BLaER1 (cell line): ENCODE measurements around the gene EIF5A.

Source experiments
- H3K27ac ChIP-seq: shearing (Covaris generic); formaldehyde crosslinking; 2 replicates; pipeline ENCODE4 v1.8.1; 2022
- H3K27me3 ChIP-seq: shearing (Covaris generic); formaldehyde crosslinking; 2 replicates; pipeline ENCODE4 v1.8.1; 2022
- H3K36me3 ChIP-seq: shearing (Covaris generic); formaldehyde crosslinking; 2 replicates; pipeline ENCODE4 v1.8.1; 2022
- H3K4me1 ChIP-seq: shearing (Covaris generic); formaldehyde crosslinking; 2 replicates; pipeline ENCODE4 v1.8.1; 2022
- H3K4me2 ChIP-seq: shearing (Covaris generic); formaldehyde crosslinking; 2 replicates; pipeline ENCODE4 v1.8.1; 2022
- H3K4me3 ChIP-seq: shearing (Covaris generic); formaldehyde crosslinking; 2 replicates; pipeline ENCODE4 v1.8.1; 2022
- H3K9ac ChIP-seq: shearing (Covaris generic); formaldehyde crosslinking; 2 replicates; pipeline ENCODE4 v1.8.1; 2022
- H3K9me3 ChIP-seq: shearing (Covaris generic); formaldehyde crosslinking; 2 replicates; pipeline ENCODE4 v1.8.1; 2022
- H4K20me1 ChIP-seq: shearing (Covaris generic); formaldehyde crosslinking; 2 replicates; pipeline ENCODE4 v1.8.1; 2022
- Cebpa-rat ChIP-seq: shearing (Covaris generic); IDR thresholded peaks from 2 replicates; pipeline ENCODE4 v1.8.1; 2022

Gene EIF5A

DNA sequence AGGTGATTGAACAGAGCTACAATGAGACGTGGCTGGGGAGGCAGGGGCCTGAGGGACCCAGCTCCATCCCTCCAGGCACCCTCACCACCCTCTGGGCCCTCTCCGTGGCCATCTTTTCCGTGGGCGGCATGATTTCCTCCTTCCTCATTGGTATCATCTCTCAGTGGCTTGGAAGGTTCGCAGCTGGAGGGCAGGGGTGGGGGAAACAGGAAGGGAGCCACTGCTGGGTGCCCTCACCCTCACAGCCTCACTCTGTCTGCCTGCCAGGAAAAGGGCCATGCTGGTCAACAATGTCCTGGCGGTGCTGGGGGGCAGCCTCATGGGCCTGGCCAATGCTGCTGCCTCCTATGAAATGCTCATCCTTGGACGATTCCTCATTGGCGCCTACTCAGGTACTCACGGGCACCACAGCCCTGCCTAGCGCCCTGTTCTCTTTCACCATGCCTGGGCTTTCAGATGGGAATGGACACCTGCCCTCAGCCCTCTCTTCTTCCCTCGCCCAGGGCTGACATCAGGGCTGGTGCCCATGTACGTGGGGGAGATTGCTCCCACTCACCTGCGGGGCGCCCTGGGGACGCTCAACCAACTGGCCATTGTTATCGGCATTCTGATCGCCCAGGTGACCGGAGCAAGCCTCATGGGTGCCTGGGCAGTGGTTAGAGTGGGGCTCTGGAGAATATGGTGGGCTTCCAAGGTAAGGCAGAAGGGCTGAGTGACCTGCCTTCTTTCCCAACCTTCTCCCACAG is 23.8 kb upstream of the EIF5A start:
- H3K9me3 ChIP-seq: no peaks in the 10 kb centered on the region

GRCh38 chr17:7284911-7285310 is 22.5 kb upstream of the EIF5A start:
- Histone ChIP-seq H4K20me1 (peaks cover 6% of the 10 kb centered on the region; the same call in 1 of the 2 replicates), H3K27ac (no peak overlapping the region), H3K36me3 (no peaks in the 10 kb centered on the region), H3K9me3 (no peaks in the 10 kb centered on the region), H3K4me2 (no peak overlapping the region), H3K4me1 (peaks cover 34% of the 10 kb centered on the region), H3K27me3 (peaks cover 10% of the 10 kb centered on the region), H3K9ac (no peak overlapping the region), H3K4me3 (no peak overlapping the region)
- TF ChIP-seq Cebpa-rat: no peak

More for the DNA sequence above, 23.8 kb upstream of the EIF5A start:
- Histone ChIP-seq H3K27me3 (peaks cover 10% of the 10 kb centered on the region), H3K4me2 (peak overlapping the region; percentile 100), H3K27ac (no peak overlapping the region), H3K9ac (no peak overlapping the region), H3K4me1 (peaks cover 34% of the 10 kb centered on the region), H4K20me1 (peaks cover 6% of the 10 kb centered on the region; the same call in 1 of the 2 replicates), H3K36me3 (no peaks in the 10 kb centered on the region), H3K4me3 (no peak overlapping the region)
- no peak for TF ChIP-seq Cebpa-rat

DNA sequence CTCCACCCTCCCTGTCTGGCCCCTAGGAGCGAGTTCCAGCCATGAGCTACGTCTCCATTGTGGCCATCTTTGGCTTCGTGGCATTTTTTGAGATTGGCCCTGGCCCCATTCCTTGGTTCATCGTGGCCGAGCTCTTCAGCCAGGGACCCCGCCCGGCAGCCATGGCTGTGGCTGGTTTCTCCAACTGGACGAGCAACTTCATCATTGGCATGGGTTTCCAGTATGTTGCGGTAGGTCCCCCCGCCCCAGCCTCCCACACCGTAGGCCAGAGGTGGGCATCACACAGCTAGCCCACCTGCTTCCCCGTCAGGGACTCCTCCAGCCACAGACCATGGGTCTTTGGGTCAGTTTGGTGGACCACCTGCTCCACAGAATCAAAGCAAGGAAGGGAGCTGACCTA is 21.7 kb upstream of the EIF5A start:
- Histone ChIP-seq H3K4me3 (no peak overlapping the region), H3K27me3 (peaks cover 16% of the 10 kb centered on the region), H3K27ac (no peak overlapping the region), H3K4me2 (no peak overlapping the region), H3K9ac (no peak overlapping the region), H3K9me3 (no peaks in the 10 kb centered on the region), H4K20me1 (peaks cover 6% of the 10 kb centered on the region; the same call in 1 of the 2 replicates), H3K36me3 (no peaks in the 10 kb centered on the region), H3K4me1 (peaks cover 34% of the 10 kb centered on the region)
- TF ChIP-seq Cebpa-rat: no peak

- no peaks in the 10 kb centered on the region for H3K36me3 ChIP-seq
- no peaks in the 10 kb centered on the region for H3K9me3 ChIP-seq
- no peak overlapping the region for H3K4me3 ChIP-seq
- no peak overlapping the region for H3K4me2 ChIP-seq
- H3K9ac ChIP-seq: no peak overlapping the region
- no peaks in the 10 kb centered on the region for H4K20me1 ChIP-seq
- H3K27me3 ChIP-seq: peaks cover 39% of the 10 kb centered on the region
- H3K4me1 ChIP-seq: peaks cover 30% of the 10 kb centered on the region
- no peak for TF ChIP-seq Cebpa-rat
- H3K27ac ChIP-seq: no peak overlapping the region
Measured at GRCh38 chr17:7289256-7290032, 18.0 kb upstream of the EIF5A start.

- H3K4me3 ChIP-seq: no peak overlapping the region
- H3K4me1 ChIP-seq: peaks cover 37% of the 10 kb centered on the region
- H3K27me3 ChIP-seq: peaks cover 46% of the 10 kb centered on the region
- H3K27ac ChIP-seq: no peak overlapping the region
- H4K20me1 ChIP-seq: no peaks in the 10 kb centered on the region
- H3K4me2 ChIP-seq: no peak overlapping the region
- no peak overlapping the region for H3K9ac ChIP-seq
- H3K9me3 ChIP-seq: no peaks in the 10 kb centered on the region
- no peak for TF ChIP-seq Cebpa-rat
- H3K36me3 ChIP-seq: no peaks in the 10 kb centered on the region
Measured at GRCh38 chr17:7290166-7290565, 17.3 kb upstream of the EIF5A start.

DNA sequence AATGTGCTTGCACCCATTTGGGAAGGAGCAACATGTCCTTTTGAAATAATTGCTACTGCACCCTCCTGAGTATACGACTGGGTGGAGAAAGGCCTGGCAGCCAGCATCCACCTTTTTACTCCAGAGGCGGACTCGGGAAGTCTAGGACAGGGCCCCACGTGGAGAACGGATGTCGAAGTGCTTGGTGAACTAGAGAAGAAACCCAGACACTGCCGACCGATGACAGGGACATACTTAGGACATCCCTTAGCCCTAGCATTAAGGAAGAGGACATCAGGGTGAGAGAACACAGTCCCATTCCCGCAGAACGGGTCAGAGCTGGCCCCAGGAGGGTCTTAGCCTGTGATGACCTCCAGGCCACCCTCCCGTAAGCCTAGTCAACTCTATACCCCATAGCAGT is 16.7 kb upstream of the EIF5A start:
- Histone ChIP-seq H3K4me3 (no peak overlapping the region), H3K27ac (no peak overlapping the region), H3K4me1 (peaks cover 42% of the 10 kb centered on the region), H3K36me3 (no peaks in the 10 kb centered on the region), H3K9me3 (no peaks in the 10 kb centered on the region), H3K4me2 (no peak overlapping the region), H3K9ac (no peak overlapping the region), H4K20me1 (no peaks in the 10 kb centered on the region), H3K27me3 (peaks cover 51% of the 10 kb centered on the region)
- TF ChIP-seq Cebpa-rat: no peak

DNA sequence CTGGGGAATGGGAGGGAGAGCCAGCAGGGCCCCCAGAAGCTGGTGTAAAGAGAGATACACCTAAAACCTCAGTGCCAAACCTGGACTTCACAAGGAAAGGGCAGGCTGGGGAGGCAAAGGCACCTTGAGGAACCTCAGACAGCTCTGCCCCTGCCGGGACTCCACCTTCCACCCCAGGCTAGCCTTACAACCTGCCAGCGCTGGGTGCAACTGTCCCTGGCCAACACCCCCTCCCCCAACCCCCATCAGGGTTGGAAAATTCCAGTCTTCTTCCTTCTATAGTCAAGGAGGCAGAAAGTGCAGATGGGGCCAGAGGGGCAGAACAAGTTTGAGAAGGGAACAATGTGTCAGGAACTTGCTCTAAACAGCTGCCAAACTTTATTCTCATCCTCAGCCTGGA is 15.2 kb upstream of the EIF5A start:
- TF ChIP-seq Cebpa-rat: no peak
- Histone ChIP-seq H4K20me1 (no peaks in the 10 kb centered on the region), H3K4me3 (no peak overlapping the region), H3K4me2 (no peak overlapping the region), H3K9ac (no peak overlapping the region), H3K27ac (no peak overlapping the region), H3K4me1 (peaks cover 42% of the 10 kb centered on the region), H3K9me3 (no peaks in the 10 kb centered on the region), H3K36me3 (no peaks in the 10 kb centered on the region), H3K27me3 (peaks cover 66% of the 10 kb centered on the region)

GRCh38 chr17:7292729-7293128 is 14.7 kb upstream of the EIF5A start:
- Histone ChIP-seq H3K4me3 (no peak overlapping the region), H3K4me2 (peak overlapping the region; percentile 23; the same call in 1 of the 2 replicates), H3K4me1 (peaks cover 42% of the 10 kb centered on the region), H3K9me3 (no peaks in the 10 kb centered on the region), H3K36me3 (no peaks in the 10 kb centered on the region), H3K27ac (no peak overlapping the region), H3K27me3 (peaks cover 66% of the 10 kb centered on the region), H4K20me1 (no peaks in the 10 kb centered on the region), H3K9ac (no peak overlapping the region)
- no peak for TF ChIP-seq Cebpa-rat

- Histone ChIP-seq H3K4me3 (no peak overlapping the region), H3K4me1 (peaks cover 42% of the 10 kb centered on the region), H3K4me2 (peak overlapping the region; percentile 23; the same call in 1 of the 2 replicates), H4K20me1 (no peaks in the 10 kb centered on the region), H3K27ac (no peak overlapping the region), H3K9me3 (no peaks in the 10 kb centered on the region), H3K27me3 (peaks cover 66% of the 10 kb centered on the region), H3K9ac (no peak overlapping the region), H3K36me3 (no peaks in the 10 kb centered on the region)
- TF ChIP-seq Cebpa-rat: no peak
Measured at GRCh38 chr17:7293159-7293558, 14.3 kb upstream of the EIF5A start.
